MM.1S (cell line): ENCODE results near the gene PDIA2.
"Not testable (repeated sequence)": the region's sequence is repeated elsewhere in the genome, so short reads cannot be mapped to it uniquely, and the experiment has no call there.

Experiments used
- DNase-seq: peaks from one replicate; pipeline ENCODE4 v3.0.0-alpha.2; 2015
- H2AFZ ChIP-seq: fragments of 300-600 bp; sonication (generic); 2 replicates; pipeline ENCODE4 v1.6.0; 2016; ENCODE audit warnings: antibody characterized with exemption, low read length
- H3F3A ChIP-seq: fragments of 300-600 bp; sonication (generic); 2 replicates; pipeline ENCODE4 v1.6.1; 2016; ENCODE audit warnings: mild to moderate bottlenecking, antibody characterized with exemption, low read length, moderate library complexity, mixed read lengths; ENCODE audit not compliant: insufficient read depth
- H3K27ac ChIP-seq: fragments of 300-600 bp; sonication (generic); 2 replicates; pipeline ENCODE4 v1.5.1; 2016; ENCODE audit warnings: mild to moderate bottlenecking, low read length
- H3K27me3 ChIP-seq: fragments of 300-600 bp; sonication (generic); replicated peaks from 2 replicates; pipeline ENCODE4 v1.6.0; 2016; ENCODE audit warnings: low read length; ENCODE audit not compliant: insufficient read depth
- H3K36me3 ChIP-seq: fragments of 300-600 bp; sonication (generic); replicated peaks from 2 replicates; pipeline ENCODE4 v1.6.1; 2016; ENCODE audit warnings: mild to moderate bottlenecking, low read length, mixed read lengths; ENCODE audit not compliant: insufficient read depth
- H3K4me1 ChIP-seq: fragments of 300-600 bp; sonication (generic); 2 replicates; pipeline ENCODE4 v1.6.1; 2016; ENCODE audit warnings: low read length, mixed read lengths
- H3K4me2 ChIP-seq: fragments of 300-600 bp; sonication (generic); 2 replicates; pipeline ENCODE4 v1.6.0; 2016; ENCODE audit warnings: low read depth, low read length
- H3K4me3 ChIP-seq: fragments of 300-600 bp; sonication (generic); 2 replicates; pipeline ENCODE4 v1.5.1; 2016; ENCODE audit warnings: low read length, mixed read lengths
- H3K79me2 ChIP-seq: fragments of 300-600 bp; sonication (generic); 2 replicates; pipeline ENCODE4 v1.6.1; 2016; ENCODE audit warnings: mixed run types, low read length, mixed read lengths
- H3K9ac ChIP-seq: fragments of 300-600 bp; sonication (generic); 2 replicates; pipeline ENCODE4 v1.6.1; 2016; ENCODE audit warnings: low read length, mixed read lengths
- H3K9me2 ChIP-seq: fragments of 300-600 bp; sonication (generic); replicated peaks from 2 replicates; pipeline ENCODE4 v1.6.1; 2016; ENCODE audit warnings: mild to moderate bottlenecking, low read length, mixed read lengths; ENCODE audit not compliant: insufficient read depth
- H3K9me3 ChIP-seq: fragments of 300-600 bp; sonication (generic); replicated peaks from 2 replicates; pipeline ENCODE4 v1.6.1; 2016; ENCODE audit warnings: mild to moderate bottlenecking, low read length, mixed read lengths; ENCODE audit not compliant: insufficient read depth
- H4K20me1 ChIP-seq: fragments of 300-600 bp; sonication (generic); 2 replicates; pipeline ENCODE4 v1.6.1; 2016; ENCODE audit warnings: mild to moderate bottlenecking, low read length, moderate library complexity, mixed read lengths; ENCODE audit not compliant: insufficient read depth
- EZH2 ChIP-seq: fragments of 300-600 bp; sonication (generic); optimal IDR thresholded peaks from 2 replicates; pipeline ENCODE3; 2017; ENCODE audit warnings: low read depth, mild to moderate bottlenecking, antibody characterized with exemption, low read length, mixed read lengths
- EZH2phosphoT487 ChIP-seq: fragments of 300-600 bp; sonication (generic); IDR thresholded peaks from 2 replicates; pipeline ENCODE4 v1.6.1; 2018; ENCODE audit warnings: antibody characterized with exemption, low read length
- TF ChIP-seq, protein P1 (sequence below): fragments of 300-600 bp; sonication (generic); IDR thresholded peaks from 2 replicates; pipeline ENCODE4 v1.5.1; 2016; ENCODE audit warnings: antibody characterized with exemption, low read length, mixed read lengths

Gene PDIA2

DNA sequence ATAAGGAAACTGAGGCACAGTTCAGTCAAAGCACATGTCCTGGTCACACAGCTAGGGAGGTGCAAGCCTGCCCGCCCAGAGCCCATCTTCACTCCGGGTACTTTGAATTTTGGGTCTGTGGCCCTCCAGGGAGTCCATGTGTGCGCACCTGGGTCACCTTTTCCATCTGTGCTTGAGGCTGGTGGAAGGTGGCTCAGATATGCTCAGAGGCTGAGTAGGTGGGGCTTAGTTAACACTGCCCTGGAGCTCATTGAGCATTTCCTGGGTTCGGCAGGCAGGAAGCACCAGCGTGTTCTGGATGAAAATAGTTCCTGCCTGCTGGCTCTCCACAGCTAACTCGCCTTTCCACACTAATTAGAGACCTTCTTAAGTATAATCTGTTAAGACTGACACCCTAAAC lies 29.1 kb upstream of the PDIA2 start:
- H3F3A ChIP-seq = no peaks in the 10 kb centered on the region
- no peaks in the 10 kb centered on the region for H3K9me2 ChIP-seq
- H3K27ac ChIP-seq = no peak overlapping the region
- H3K9me3 ChIP-seq = no peaks in the 10 kb centered on the region
- H3K27me3 ChIP-seq = no peaks in the 10 kb centered on the region
- H3K4me2 ChIP-seq = no peak overlapping the region
- H3K9ac ChIP-seq = no peak overlapping the region
- H4K20me1 ChIP-seq = no peaks in the 10 kb centered on the region
- no peak overlapping the region for H3K4me3 ChIP-seq
- TF ChIP-seq EZH2phosphoT487 = no peak
- TF ChIP-seq, protein P1, sequence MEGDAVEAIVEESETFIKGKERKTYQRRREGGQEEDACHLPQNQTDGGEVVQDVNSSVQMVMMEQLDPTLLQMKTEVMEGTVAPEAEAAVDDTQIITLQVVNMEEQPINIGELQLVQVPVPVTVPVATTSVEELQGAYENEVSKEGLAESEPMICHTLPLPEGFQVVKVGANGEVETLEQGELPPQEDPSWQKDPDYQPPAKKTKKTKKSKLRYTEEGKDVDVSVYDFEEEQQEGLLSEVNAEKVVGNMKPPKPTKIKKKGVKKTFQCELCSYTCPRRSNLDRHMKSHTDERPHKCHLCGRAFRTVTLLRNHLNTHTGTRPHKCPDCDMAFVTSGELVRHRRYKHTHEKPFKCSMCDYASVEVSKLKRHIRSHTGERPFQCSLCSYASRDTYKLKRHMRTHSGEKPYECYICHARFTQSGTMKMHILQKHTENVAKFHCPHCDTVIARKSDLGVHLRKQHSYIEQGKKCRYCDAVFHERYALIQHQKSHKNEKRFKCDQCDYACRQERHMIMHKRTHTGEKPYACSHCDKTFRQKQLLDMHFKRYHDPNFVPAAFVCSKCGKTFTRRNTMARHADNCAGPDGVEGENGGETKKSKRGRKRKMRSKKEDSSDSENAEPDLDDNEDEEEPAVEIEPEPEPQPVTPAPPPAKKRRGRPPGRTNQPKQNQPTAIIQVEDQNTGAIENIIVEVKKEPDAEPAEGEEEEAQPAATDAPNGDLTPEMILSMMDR = no peak
- no peak for TF ChIP-seq EZH2
- H2AFZ ChIP-seq = no peak overlapping the region
- no peaks in the 10 kb centered on the region for H3K36me3 ChIP-seq
- H3K79me2 ChIP-seq = no peaks in the 10 kb centered on the region
- DNase-seq = no peak
- H3K4me1 ChIP-seq = no peaks in the 10 kb centered on the region

DNA sequence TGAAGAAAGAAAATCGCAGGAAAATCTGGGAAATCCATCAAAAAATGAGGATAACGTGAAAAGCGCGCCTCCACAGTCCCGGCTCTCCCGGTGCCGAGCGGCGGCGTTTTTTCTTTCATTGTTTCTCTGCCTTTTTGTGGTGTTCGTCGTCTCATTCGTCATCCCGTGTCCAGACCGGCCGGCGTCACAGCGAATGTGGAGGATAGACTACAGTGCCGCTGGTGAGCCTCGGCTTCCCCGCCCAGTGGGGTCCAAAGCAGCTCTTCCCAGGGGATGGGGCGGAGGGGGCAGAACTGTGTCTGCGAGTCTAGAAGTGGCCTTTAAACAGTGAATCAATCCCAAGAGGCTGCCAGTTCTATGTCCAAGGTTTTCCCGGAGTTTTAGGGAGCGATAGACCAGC lies 28.5 kb upstream of the PDIA2 start:
- H3K79me2 ChIP-seq = no peaks in the 10 kb centered on the region
- TF ChIP-seq EZH2phosphoT487 (no peak), EZH2 (no peak)
- TF ChIP-seq, protein P1 = no peak
- no peak for DNase-seq
- H3K4me2 ChIP-seq = no peak overlapping the region
- H3K27ac ChIP-seq = no peak overlapping the region
- H3K9me3 ChIP-seq = no peaks in the 10 kb centered on the region
- H3K9ac ChIP-seq = no peak overlapping the region
- no peaks in the 10 kb centered on the region for H3K27me3 ChIP-seq
- H3K36me3 ChIP-seq = no peaks in the 10 kb centered on the region
- no peak overlapping the region for H2AFZ ChIP-seq
- no peaks in the 10 kb centered on the region for H4K20me1 ChIP-seq
- no peak overlapping the region for H3K4me3 ChIP-seq
- no peaks in the 10 kb centered on the region for H3K9me2 ChIP-seq
- no peaks in the 10 kb centered on the region for H3K4me1 ChIP-seq
- no peaks in the 10 kb centered on the region for H3F3A ChIP-seq

DNA sequence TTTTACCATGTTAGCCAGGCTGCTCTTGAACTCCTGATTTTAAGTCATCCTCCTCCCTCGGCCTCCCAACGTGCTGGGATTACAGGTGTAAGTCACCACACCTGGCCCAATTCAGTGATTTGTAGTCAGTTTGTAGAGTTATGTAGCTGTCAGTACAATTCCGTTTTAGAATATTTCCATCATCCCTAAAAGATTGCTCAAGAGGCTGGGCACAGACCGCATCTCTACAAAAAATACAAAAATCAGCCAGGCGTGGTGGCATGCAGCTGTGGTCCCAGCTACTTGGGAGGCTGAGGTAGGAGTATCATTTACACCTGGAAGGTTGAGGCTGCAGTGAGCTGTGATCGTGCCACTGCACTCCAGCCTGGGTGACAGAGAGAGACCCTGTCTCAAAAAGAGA lies 27.8 kb upstream of the PDIA2 start:
- no peaks in the 10 kb centered on the region for H3K4me1 ChIP-seq
- H3K9ac ChIP-seq = no peak overlapping the region
- H3K27me3 ChIP-seq = no peaks in the 10 kb centered on the region
- H3K4me2 ChIP-seq = no peak overlapping the region
- TF ChIP-seq EZH2phosphoT487 (no peak), EZH2 (no peak)
- TF ChIP-seq, protein P1 = no peak
- H2AFZ ChIP-seq = no peak overlapping the region
- no peak for DNase-seq
- H4K20me1 ChIP-seq = no peaks in the 10 kb centered on the region
- H3K79me2 ChIP-seq = no peaks in the 10 kb centered on the region
- H3K36me3 ChIP-seq = no peaks in the 10 kb centered on the region
- H3K9me2 ChIP-seq = no peaks in the 10 kb centered on the region
- no peak overlapping the region for H3K4me3 ChIP-seq
- no peak overlapping the region for H3K27ac ChIP-seq
- no peaks in the 10 kb centered on the region for H3F3A ChIP-seq
- no peaks in the 10 kb centered on the region for H3K9me3 ChIP-seq

DNA sequence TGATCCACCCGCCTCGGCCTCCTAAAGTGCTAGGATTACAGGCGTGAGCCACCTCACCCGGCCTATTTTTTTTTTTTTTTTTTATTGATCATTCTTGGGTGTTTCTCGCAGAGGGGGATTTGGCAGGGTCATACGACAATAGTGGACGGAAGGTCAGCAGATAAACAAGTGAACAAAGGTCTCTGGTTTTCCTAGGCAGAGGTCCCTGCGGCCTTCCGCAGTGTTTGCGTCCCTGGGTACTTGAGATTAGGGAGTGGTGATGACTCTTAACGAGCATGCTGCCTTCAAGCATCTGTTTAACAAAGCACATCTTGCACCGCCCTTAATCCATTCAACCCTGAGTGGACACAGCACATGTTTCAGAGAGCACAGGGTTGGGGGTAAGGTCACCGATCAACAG lies 24.9 kb upstream of the PDIA2 start:
- not testable (repeated sequence) for H3K9me3 ChIP-seq, H2AFZ ChIP-seq, H3K9me2 ChIP-seq, H3K36me3 ChIP-seq, H3K4me3 ChIP-seq, H3K27ac ChIP-seq, H3K4me1 ChIP-seq, DNase-seq, H3K4me2 ChIP-seq, H3F3A ChIP-seq, H3K79me2 ChIP-seq, H3K27me3 ChIP-seq, H3K9ac ChIP-seq, H4K20me1 ChIP-seq
